C1 segment of cervical spinal cord (tissue), 14 donors: ENCODE data around the gene CDH4.

Experiments
- DNase-seq, 14 donors: peaks; one replicate each; lab custom pipeline; 2025; lab: John Stamatoyannopoulos, UW

The CDH4 gene

GRCh38 chr20:61487997-61488371, 235.9 kb downstream of the CDH4 start:
- no peak for DNase-seq

DNA sequence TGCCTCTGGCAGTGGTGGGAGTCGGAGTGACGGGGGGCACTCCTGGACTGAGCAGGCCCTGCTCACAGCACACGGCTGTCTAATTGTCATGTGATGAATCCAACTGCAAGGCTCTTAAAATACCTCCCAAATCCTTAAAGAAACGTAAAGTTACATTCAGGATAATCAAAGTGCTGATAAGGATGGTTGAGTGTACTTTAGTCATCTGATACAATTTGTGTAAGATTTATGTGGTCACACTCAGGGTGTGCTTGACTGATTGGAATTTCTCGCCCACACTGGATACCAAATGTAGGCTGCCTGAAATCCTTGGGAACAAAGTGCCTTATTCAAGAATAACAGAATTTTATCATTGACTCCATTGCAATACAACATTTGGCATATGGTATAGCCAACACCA, 238.7 kb downstream of the CDH4 start:
- no peak for DNase-seq

GRCh38 chr20:61492065-61492464, 240.0 kb downstream of the CDH4 start:
- no peak for DNase-seq

- no peak for DNase-seq
Measured at GRCh38 chr20:61493798-61494305, 241.8 kb downstream of the CDH4 start.

DNA sequence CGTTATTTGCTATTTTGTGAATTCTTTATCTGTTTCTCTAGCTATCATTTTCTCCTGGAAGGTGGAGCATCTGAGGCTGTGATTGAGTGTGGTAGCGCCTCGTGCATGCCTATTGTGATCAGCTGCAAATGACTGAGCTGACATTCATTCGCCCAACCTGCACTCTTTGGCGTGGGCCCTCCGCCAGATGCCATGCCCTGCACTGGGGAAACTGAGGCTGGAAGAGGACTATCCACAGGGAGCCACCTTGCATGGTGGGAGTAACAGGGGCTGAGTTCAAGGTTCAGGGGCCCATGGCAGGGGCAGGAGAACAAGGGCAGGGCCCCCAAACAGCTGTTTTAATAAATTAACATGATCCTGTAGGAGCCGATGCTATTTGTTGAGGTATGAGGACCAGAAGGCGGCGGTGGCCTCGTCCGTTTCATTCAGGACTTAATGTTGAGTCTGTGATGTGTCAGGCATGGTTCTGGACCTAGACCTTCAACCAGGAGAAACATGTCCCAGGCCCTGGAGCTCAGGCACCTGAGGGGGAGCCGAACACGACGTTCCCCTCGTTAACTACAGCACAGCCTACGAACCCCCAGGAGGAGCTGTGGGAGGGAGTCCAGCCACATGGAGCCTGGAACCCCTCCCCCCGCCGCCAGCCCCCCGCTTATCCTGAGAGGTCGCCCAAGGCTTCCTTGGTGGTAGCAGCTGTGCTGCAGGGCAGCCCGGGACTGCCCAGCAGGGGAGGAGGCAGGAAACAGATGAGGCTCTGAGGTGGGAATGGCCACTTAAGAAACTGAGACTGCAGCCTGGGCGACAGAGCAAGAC, 242.9 kb downstream of the CDH4 start:
- DNase-seq, result no peak

GRCh38 chr20:61497029-61497627, 245.1 kb downstream of the CDH4 start:
- DNase-seq, result no peak

DNA sequence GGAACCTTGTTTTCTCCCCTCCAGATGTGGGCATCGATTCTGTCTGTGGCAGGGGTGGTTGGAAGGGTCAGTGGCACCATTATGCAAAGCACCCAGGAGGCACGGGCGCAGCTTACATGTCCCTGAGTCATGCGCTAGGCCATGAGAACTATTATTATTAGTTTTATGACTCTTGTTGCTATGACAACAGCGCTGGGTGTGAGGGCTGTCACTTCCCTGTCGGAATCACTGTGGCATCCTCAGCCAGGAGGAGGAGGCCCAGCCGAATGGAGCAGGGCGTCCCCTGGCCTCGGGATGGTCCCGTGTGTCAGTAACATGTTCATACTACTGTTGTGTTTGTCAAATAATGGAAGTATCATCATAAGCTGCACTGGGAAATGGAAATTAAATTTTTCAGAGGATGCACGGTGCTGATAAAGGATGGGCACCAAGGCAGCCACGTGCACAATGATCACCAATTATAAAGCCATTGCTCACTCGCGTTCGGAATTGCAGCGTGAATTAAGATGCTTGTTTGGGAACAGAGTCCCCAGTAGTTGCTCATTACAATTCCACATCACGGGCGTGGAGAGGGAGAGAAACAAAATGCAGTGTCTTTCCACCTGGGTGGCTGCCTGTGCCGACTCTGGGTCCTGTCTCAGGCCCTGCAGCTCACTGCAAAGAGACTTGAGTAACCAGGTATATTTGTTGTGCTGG, 247.9 kb downstream of the CDH4 start:
- DNase-seq, result no peak

DNA sequence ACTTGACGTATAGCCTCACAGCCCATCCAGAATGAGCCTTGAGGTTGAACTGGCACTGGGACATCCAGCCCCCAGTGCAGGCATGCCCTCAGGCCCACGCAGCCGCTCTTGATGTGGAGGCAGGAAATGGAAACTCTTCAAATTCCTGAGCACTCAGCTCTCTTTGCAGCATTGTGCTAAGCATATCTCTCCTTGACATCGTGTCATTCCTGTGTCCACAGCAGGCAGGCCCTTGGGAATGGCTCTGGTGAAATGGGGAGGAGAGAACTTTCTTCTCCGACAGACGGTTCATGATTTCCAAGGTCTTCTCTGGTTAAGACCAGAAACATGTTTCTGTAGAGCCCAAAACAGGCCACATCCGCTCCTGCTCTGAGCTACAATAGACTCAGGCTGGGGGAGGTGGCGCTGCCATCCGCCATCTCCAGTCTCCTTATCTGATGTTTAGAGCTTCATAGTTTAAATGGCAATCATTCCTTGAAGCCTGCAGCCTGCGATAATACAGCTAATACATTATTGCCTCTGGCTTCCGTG, 248.8 kb downstream of the CDH4 start:
- no peak for DNase-seq

- DNase-seq, result no peak
Measured at GRCh38 chr20:61502433-61502832, 250.4 kb downstream of the CDH4 start.

GRCh38 chr20:61503106-61503505, 251.0 kb downstream of the CDH4 start:
- no peak for DNase-seq

- no peak for DNase-seq
Measured at GRCh38 chr20:61505508-61505907, 253.4 kb downstream of the CDH4 start.

GRCh38 chr20:61507778-61508177, 255.7 kb downstream of the CDH4 start:
- DNase-seq, result no peak

DNA sequence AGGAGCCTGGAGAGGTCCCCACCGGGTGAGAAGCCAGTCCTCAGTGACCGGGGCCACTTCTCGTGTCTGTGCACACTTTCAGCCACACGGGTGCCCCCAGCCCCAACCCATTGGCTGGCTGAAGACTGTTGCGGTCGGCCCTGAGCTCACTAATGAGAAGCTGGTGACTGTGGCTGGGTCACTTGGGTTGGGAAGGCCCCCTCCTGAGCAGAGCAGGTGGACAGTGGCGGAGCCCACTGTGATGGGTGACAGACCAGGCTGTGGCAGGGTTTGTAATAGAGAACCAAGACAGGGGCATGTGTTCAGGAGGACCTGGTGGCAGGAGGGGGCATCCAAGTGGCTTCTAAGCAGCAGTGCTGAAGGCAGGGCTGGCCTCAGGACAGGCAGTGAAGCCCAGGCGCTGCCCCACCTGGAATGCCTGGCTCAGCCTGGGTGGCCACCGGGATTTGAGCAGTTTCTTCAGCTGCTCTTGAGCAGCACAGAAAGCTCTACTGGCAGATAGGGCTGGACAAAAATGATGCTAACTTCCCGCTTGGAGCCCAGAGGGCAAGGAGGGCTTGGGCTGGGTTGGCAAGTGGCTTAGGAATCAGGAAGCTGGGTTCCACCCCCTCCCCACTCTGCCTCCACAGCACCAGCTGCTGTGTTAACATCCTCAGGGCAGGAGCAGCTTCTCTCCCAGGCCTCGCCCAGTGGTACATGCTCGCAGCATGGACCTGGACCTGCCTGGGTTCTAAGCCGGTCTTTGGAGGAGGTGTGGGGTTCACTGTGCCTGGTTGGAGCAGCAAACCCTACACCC, 256.4 kb downstream of the CDH4 start:
- no peak for DNase-seq

DNA sequence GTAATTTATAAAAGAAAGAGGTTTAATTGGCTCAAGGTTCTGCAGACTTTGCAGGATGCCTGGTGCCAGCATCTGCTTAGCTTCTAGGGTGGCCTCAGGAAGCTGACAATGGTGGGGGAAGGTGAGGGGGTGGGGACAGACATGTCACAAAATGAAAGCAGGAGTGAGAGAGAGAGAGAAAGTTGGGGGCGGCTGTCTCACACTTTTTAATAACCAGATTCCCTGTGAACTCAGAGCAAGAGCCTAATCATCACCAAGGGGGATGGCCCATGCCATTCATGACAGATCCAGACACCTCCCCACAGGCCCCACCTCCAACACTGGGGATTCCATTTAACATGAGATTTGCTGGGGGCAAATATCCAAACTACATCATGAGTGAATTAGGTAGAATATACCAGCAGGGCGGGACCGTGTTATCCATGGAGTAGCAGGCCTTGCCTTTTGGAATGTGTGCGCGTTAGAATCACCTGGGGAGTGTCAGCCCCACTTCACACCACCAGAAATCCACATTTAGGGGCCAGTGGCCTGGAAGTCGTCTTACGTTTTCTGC, 258.8 kb downstream of the CDH4 start:
- no peak for DNase-seq

DNA sequence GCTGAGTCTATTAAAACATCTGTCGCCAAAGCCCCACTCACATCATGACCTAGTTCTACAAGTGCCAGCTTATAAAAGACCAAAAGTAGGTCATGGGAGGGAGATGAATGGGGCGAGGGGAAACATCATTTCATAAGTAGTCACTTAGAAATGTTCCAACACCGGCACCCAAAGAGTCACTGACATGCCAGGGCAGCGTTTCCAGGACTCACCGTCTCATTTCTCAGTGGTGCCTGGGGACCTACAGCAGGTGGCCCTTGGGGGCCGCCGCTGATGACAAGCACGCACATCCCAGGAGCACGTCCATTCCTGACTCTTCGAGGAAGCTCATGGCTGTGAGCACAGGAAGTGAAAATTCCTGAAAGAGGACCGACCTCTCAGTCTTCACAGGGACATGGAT, 260.4 kb downstream of the CDH4 start:
- DNase-seq, result no peak

DNA sequence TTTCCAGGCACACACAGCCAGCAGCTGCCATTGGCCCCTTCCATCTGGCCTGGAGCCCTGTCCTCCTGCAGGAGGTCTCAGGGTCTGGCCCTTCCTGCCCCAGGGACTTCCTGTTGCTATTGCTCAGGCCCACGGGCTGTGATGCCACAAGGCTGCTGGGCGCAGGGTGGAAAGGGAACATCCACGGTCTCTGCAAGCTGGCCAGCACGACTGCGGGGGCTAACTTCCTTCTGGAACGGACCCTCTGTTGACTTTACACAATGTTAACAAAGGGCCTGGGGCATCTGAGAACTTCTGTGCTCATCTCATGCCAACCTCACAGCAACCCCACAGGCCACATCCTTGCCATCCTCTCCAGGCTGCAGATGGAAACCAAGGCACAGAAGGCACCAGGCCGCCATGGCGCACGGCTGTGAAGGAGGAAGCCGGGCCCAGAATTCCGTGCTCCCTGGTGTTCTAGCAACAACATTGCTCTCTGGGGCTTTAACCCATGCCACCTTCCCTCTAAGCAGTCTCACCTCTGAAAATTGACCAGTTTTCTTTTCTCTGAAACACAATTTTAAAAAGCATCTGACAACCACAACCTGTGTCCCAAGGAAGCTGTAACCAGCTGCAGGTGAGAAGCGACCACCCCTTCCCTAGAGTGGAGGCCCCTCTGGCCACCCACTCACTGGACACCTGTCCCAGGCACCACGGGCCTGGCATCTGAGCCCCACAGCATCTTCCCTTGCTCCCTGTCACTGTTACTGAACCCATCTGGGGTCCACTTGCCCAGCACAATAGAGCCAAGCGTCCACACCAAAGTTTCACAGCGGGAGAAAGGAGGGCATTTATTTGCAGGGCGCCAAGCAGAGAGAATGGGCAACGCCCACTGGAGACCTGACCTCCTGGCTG, 261.3 kb downstream of the CDH4 start:
- no peak for DNase-seq

DNA sequence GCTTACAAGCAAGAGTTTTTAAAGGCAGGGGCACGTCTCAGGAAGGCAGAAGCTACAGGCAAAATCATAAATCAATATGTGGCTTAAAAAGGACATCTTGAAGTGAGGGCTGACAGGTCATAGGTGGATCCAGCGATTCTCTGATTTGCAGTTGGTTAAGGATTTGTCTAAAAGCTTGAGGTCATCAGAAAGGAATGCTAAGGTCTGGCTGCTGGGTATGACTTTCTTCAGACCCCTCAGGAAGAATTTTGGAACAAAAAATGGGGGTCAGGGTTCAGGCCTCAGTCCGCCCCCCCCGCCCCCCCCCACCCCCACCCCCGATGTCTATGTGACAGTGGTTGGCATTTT, 261.9 kb downstream of the CDH4 start:
- DNase-seq, result no peak

- no peak for DNase-seq
Measured at GRCh38 chr20:61514396-61514795, 262.3 kb downstream of the CDH4 start.

- DNase-seq, result no peak
Measured at GRCh38 chr20:61514805-61515505, 262.9 kb downstream of the CDH4 start.

DNA sequence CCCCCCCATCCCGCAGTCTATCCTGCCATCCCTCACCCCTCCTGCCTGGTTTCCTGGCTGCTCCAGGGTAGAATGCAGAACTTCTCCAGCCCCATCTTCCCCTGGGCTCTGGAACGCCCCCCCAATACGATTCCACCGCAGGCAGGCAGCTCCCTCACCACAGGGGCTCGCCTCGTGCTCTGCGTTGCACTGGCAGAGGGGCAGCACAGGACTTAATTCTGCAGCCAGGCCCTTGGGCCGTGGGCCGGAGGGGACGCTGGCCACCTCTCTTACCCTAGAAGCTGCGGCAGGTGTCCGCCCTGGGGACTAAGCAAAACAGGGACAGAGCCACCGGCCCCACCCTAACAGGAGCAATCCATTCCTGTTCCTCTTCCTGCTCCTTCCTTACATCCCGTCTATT, 263.9 kb downstream of the CDH4 start:
- DNase-seq, result no peak
